GM21717 (cell line): Measurements from ENCODE around the gene KLF16.

Experiments
- ATAC-seq: cut with Tn5 transposase; IDR thresholded peaks from one replicate; pipeline ENCODE4 v1.9.1; 2021; ENCODE audit warnings: mild to moderate bottlenecking, moderate library complexity; ENCODE audit not compliant: unreplicated experiment

KLF16 gene

GRCh38 chr19:1811942-1812425 lies 51.4 kb downstream of the KLF16 start, which contains the start of gene ATP8B3:
TSS of gene ATP8B3 (minus strand) at chr19:1812276. CDS start at chr19:1811736, 540 bp downstream.
- ATAC-seq = no peak

- no peak for ATAC-seq
Observed at GRCh38 chr19:1811472-1811894, 51.9 kb downstream of the KLF16 start.

GRCh38 chr19:1810439-1811160 lies 52.8 kb downstream of the KLF16 start:
- no peak for ATAC-seq

- ATAC-seq = no peak
Observed at GRCh38 chr19:1809678-1810077, 53.7 kb downstream of the KLF16 start.

GRCh38 chr19:1808395-1808731 lies 55.0 kb downstream of the KLF16 start:
- ATAC-seq = no peak

- ATAC-seq = no peak
Observed at GRCh38 chr19:1807695-1808394, 55.5 kb downstream of the KLF16 start.

- no peak for ATAC-seq
Observed at GRCh38 chr19:1807030-1807694, 56.2 kb downstream of the KLF16 start.

GRCh38 chr19:1806184-1807029 lies 57.0 kb downstream of the KLF16 start:
- no peak for ATAC-seq

- ATAC-seq = no peak
Observed at GRCh38 chr19:1805401-1806183, 57.8 kb downstream of the KLF16 start.

- no peak for ATAC-seq
Observed at GRCh38 chr19:1804858-1805257, 58.5 kb downstream of the KLF16 start.
